ENCODE measurements around the gene XRCC1. TPM values are rescaled to one million over a fixed set of nuclear protein-coding genes. Genes with fewer than 3 reads are reported as not detected.

Gene XRCC1
- total RNA-seq, 4 donors from 2014 or later = 9.3 to 20.3 (median 16.7) TPM

- H3K36me3 ChIP-seq = peaks cover 0 to 56% of the 10 kb centered on the region in 2 donors
- ATAC-seq (no peak), DNase-seq (no peak)
- no peak overlapping the region for H3K4me3 ChIP-seq
- no peaks in the 10 kb centered on the region for H3K27me3 ChIP-seq
- no peak overlapping the region for H3K27ac ChIP-seq
- intact Hi-C loops (cut with DNase I; ENCODE audit: low total_unique reads) = no loop called here
- no peaks in the 10 kb centered on the region for H3K4me1 ChIP-seq
- no peaks in the 10 kb centered on the region for H3K9me3 ChIP-seq
- in situ Hi-C loops (cut with MboI; ENCODE audit: low sequenced_read_pairs in 4 of 4) = loop anchor here in 1 of 4 donors (25.0 kb wide), 1 partner anchor 116 kb away; the partner anchor contains the start of gene PLAUR
- no peak for TF ChIP-seq POLR2A (IDR thresholded peaks at IDR 0.05)
- TF ChIP-seq, protein P1, sequence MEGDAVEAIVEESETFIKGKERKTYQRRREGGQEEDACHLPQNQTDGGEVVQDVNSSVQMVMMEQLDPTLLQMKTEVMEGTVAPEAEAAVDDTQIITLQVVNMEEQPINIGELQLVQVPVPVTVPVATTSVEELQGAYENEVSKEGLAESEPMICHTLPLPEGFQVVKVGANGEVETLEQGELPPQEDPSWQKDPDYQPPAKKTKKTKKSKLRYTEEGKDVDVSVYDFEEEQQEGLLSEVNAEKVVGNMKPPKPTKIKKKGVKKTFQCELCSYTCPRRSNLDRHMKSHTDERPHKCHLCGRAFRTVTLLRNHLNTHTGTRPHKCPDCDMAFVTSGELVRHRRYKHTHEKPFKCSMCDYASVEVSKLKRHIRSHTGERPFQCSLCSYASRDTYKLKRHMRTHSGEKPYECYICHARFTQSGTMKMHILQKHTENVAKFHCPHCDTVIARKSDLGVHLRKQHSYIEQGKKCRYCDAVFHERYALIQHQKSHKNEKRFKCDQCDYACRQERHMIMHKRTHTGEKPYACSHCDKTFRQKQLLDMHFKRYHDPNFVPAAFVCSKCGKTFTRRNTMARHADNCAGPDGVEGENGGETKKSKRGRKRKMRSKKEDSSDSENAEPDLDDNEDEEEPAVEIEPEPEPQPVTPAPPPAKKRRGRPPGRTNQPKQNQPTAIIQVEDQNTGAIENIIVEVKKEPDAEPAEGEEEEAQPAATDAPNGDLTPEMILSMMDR (IDR thresholded peaks at IDR 0.05 in 4 of 5, conservative IDR thresholded peaks at IDR 0.05 in 1 of 5) = no peak
These were observed 28.7 kb downstream of the XRCC1 start for GRCh38 chr19:43546581-43546980.

GRCh38 chr19:43545981-43546380 lies 29.3 kb downstream of the XRCC1 start:
- H3K9me3 ChIP-seq = no peaks in the 10 kb centered on the region
- H3K4me1 ChIP-seq = no peaks in the 10 kb centered on the region
- H3K4me3 ChIP-seq = no peak overlapping the region
- H3K27ac ChIP-seq = no peak overlapping the region
- TF ChIP-seq, protein P1 (IDR thresholded peaks at IDR 0.05 in 4 of 5, conservative IDR thresholded peaks at IDR 0.05 in 1 of 5) = no peak
- H3K36me3 ChIP-seq = peaks cover 0 to 53% of the 10 kb centered on the region in 2 donors
- H3K27me3 ChIP-seq = no peaks in the 10 kb centered on the region
- DNase-seq (no peak), ATAC-seq (no peak)
- in situ Hi-C loops (cut with MboI; ENCODE audit: low sequenced_read_pairs in 4 of 4) (loop anchor here in 1 of 4 donors (25.0 kb wide), 1 partner anchor 116 kb away; the partner anchor contains the start of gene PLAUR), intact Hi-C loops (cut with DNase I; ENCODE audit: low total_unique reads) (no loop called here)

DNA sequence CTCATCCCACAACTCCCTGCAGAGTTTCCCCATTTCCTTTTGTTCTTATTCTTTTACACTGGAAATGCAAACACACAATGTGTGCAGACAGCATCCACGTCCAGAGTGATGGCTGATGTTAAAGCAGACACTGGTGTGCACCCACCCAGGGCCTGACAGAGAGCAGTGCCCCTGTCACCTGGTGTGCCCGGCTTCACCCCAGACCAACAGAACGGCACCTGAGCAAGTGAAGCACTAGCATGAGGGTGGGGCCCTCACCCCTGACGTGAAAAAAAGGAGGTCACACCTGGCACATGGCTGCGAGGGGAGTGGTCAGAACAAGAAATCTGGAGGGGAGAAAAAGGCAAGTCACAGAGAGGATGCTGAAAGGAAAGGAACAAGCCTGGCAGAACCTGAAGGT lies 30.1 kb downstream of the XRCC1 start:
- no peaks in the 10 kb centered on the region for H3K9me3 ChIP-seq
- no peak for DNase-seq
- TF ChIP-seq POLR2A (IDR thresholded peaks at IDR 0.05) = no peak
- TF ChIP-seq, protein P1 (IDR thresholded peaks at IDR 0.05 in 4 of 5, conservative IDR thresholded peaks at IDR 0.05 in 1 of 5) = no peak
- H3K27ac ChIP-seq = no peak overlapping the region
- peaks cover 0 to 46% of the 10 kb centered on the region in 2 donors for H3K36me3 ChIP-seq
- H3K4me3 ChIP-seq = no peak overlapping the region
- ATAC-seq = no peak
- in situ Hi-C loops (cut with MboI; ENCODE audit: low sequenced_read_pairs in 4 of 4) (loop anchor here in 1 of 4 donors (25.0 kb wide), 1 partner anchor 117 kb away; the partner anchor contains the start of gene PLAUR), intact Hi-C loops (cut with DNase I; ENCODE audit: low total_unique reads) (no loop called here)
- H3K27me3 ChIP-seq = no peaks in the 10 kb centered on the region
- no peaks in the 10 kb centered on the region for H3K4me1 ChIP-seq

DNA sequence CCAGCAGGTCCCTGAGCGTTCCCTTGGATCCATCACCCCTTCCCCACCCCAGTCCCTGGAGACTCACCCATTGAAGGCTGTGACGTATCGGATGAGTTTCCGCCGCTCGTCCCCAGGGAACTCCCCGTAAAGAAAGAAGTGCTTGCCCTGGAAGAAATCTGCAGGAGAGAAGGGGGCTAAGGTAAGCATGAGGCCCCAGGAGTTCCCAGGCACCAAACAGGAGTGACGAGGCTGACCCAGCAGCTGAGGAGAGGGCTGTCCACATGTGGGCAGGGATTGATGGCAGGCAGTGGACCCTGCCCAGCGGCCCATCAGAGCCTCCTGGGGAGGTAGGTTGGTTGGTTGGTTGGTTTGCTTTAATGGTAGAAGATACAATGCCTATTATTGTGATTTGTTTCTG lies 31.2 kb downstream of the XRCC1 start:
- no peak for ATAC-seq
- intact Hi-C loops (cut with DNase I; ENCODE audit: low total_unique reads) = no loop called here

More for the DNA sequence above, 31.2 kb downstream of the XRCC1 start:
- Histone ChIP-seq H3K9me3 (no peaks in the 10 kb centered on the region), H3K36me3 (peaks cover 0 to 49% of the 10 kb centered on the region in 2 donors), H3K27ac (no peak overlapping the region), H3K27me3 (no peaks in the 10 kb centered on the region), H3K4me1 (no peaks in the 10 kb centered on the region), H3K4me3 (no peak overlapping the region)
- no peak for DNase-seq
- in situ Hi-C loops (cut with MboI; ENCODE audit: low sequenced_read_pairs in 4 of 4) = loop anchor here in 1 of 4 donors (25.0 kb wide), 1 partner anchor 118 kb away; the partner anchor contains the start of gene PLAUR
- TF ChIP-seq POLR2A (IDR thresholded peaks at IDR 0.05) = no peak
- TF ChIP-seq, protein P1 (IDR thresholded peaks at IDR 0.05 in 4 of 5, conservative IDR thresholded peaks at IDR 0.05 in 1 of 5) = no peak
